Measurements from ENCODE around the gene SELENBP1.

DNA sequence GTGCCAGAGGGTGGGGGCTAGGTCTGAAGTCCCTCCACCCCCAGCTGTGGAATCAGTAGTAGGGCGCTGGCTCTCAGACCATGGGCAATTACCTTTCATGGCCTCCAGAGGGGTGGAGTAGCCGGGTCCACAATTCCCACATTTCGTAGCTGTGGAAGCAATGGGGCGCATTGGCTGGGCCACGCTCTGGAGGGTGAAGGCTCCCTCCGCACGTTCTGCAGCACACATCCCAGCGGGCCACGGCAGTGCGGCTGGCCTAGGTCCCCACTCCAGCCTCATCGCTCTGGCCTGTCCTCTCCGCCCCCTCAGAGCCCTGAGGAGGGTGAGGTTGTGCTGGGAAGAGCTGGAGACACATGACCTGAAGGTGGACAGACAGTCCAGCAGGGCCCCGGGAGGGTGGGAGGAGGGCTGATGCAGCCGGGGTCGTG, 2.9 kb downstream of the SELENBP1 start:
- TF ChIP-seq, protein P1, sequence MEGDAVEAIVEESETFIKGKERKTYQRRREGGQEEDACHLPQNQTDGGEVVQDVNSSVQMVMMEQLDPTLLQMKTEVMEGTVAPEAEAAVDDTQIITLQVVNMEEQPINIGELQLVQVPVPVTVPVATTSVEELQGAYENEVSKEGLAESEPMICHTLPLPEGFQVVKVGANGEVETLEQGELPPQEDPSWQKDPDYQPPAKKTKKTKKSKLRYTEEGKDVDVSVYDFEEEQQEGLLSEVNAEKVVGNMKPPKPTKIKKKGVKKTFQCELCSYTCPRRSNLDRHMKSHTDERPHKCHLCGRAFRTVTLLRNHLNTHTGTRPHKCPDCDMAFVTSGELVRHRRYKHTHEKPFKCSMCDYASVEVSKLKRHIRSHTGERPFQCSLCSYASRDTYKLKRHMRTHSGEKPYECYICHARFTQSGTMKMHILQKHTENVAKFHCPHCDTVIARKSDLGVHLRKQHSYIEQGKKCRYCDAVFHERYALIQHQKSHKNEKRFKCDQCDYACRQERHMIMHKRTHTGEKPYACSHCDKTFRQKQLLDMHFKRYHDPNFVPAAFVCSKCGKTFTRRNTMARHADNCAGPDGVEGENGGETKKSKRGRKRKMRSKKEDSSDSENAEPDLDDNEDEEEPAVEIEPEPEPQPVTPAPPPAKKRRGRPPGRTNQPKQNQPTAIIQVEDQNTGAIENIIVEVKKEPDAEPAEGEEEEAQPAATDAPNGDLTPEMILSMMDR (IDR thresholded peaks at IDR 0.05; ENCODE audit: poor library complexity, severe bottlenecking): no peak
- TF ChIP-seq, protein P2, sequence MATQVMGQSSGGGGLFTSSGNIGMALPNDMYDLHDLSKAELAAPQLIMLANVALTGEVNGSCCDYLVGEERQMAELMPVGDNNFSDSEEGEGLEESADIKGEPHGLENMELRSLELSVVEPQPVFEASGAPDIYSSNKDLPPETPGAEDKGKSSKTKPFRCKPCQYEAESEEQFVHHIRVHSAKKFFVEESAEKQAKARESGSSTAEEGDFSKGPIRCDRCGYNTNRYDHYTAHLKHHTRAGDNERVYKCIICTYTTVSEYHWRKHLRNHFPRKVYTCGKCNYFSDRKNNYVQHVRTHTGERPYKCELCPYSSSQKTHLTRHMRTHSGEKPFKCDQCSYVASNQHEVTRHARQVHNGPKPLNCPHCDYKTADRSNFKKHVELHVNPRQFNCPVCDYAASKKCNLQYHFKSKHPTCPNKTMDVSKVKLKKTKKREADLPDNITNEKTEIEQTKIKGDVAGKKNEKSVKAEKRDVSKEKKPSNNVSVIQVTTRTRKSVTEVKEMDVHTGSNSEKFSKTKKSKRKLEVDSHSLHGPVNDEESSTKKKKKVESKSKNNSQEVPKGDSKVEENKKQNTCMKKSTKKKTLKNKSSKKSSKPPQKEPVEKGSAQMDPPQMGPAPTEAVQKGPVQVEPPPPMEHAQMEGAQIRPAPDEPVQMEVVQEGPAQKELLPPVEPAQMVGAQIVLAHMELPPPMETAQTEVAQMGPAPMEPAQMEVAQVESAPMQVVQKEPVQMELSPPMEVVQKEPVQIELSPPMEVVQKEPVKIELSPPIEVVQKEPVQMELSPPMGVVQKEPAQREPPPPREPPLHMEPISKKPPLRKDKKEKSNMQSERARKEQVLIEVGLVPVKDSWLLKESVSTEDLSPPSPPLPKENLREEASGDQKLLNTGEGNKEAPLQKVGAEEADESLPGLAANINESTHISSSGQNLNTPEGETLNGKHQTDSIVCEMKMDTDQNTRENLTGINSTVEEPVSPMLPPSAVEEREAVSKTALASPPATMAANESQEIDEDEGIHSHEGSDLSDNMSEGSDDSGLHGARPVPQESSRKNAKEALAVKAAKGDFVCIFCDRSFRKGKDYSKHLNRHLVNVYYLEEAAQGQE (IDR thresholded peaks at IDR 0.05; ENCODE audit: borderline replicate concordance): no peak
- TF ChIP-seq EZH2 (IDR thresholded peaks at IDR 0.05; ENCODE audit: borderline replicate concordance, insufficient read depth, low read length, poor library complexity, severe bottlenecking) (no peak), EP300 (conservative IDR thresholded peaks at IDR 0.05; ENCODE audit: poor library complexity, severe bottlenecking) (no peak), RAD21 (conservative IDR thresholded peaks at IDR 0.05) (no peak), TAF1 (IDR thresholded peaks at IDR 0.05; ENCODE audit: low read depth) (no peak)
